NCI-H2107 (cell line): ENCODE data around the gene MDFIC2.

Experiments used
- DNase-seq: peaks from one replicate; lab custom pipeline; 2025; lab: John Stamatoyannopoulos, UW

Gene MDFIC2

GRCh38 chr3:70180664-70181063, 131.8 kb downstream of the MDFIC2 start:
- no peak for DNase-seq

GRCh38 chr3:70179111-70179510, 133.3 kb downstream of the MDFIC2 start:
- no peak for DNase-seq

GRCh38 chr3:70177881-70178645, 134.4 kb downstream of the MDFIC2 start:
- DNase-seq: no peak

- no peak for DNase-seq
These were observed 136.2 kb downstream of the MDFIC2 start for GRCh38 chr3:70176224-70176623.

GRCh38 chr3:70156808-70157207, 155.6 kb downstream of the MDFIC2 start:
- DNase-seq: no peak

GRCh38 chr3:70150599-70150998, 161.8 kb downstream of the MDFIC2 start:
- DNase-seq: no peak

- no peak for DNase-seq
These were observed 162.6 kb downstream of the MDFIC2 start for GRCh38 chr3:70149714-70150400.
